Body of pancreas (tissue), 4 donors: Measurements from ENCODE around the gene SLC5A3.

Experiments used
- POLR2A ChIP-seq, 3 donors: fragments of 450-650 bp; IDR thresholded peaks; one replicate each; pipeline ENCODE4 v1.6.1; 2016; ENCODE audit warnings: antibody characterized with exemption in 3 of 3, mild to moderate bottlenecking in 2 of 3
- TF ChIP-seq, protein P1 (sequence below), 7 experiments: fragments of 450-650 bp in 4 of 7; fragments of 200-600 bp in 3 of 7; sonication (generic) in 3 of 7; IDR thresholded peaks; one replicate each; pipeline ENCODE4 v1.5.1; 2016 to 2019; ENCODE audit warnings: antibody characterized with exemption in 7 of 7

DNA sequence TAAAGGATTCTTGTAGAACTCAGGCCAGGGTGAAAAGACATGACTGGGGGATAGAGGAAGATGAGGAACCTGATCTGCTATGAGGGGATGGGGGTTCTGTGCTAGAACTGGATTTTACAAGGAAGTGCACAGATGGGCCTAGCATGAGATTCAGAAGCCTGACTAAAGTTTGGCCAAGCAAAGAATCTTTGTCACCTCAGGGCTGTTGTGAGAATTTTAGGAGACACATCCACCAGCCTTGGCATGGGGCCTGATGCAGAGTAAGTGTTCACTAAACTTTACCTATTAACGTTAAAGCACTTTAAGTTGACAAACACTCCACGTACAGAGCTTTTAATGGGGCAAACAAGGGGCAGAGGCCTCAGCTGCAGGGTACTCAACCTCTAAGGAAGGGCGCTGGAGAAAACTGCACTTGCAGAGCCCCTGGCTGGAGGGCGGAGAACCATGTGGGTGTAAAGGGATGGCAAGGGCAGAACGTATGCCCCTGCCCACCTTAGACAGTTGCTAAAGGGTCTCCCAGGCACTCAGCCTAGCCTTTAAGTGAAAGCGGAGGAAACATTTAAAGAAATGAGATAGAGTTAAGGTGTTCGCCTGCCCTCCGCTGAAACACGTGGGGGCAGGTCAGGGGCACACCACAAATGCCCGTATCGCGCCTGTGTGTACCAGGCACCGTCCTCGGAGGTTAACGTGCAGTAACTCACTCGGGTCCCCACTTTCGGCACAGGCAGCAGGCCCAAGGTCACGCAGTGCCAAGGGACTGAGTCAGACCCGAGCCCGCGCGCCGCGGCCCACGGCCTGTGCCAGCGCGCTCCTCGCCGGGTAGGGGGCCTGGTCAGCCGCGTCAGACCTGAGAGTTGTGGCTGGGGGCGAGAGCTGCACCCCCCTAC, 990 bp upstream of the SLC5A3 start:
- TF ChIP-seq, protein P1, sequence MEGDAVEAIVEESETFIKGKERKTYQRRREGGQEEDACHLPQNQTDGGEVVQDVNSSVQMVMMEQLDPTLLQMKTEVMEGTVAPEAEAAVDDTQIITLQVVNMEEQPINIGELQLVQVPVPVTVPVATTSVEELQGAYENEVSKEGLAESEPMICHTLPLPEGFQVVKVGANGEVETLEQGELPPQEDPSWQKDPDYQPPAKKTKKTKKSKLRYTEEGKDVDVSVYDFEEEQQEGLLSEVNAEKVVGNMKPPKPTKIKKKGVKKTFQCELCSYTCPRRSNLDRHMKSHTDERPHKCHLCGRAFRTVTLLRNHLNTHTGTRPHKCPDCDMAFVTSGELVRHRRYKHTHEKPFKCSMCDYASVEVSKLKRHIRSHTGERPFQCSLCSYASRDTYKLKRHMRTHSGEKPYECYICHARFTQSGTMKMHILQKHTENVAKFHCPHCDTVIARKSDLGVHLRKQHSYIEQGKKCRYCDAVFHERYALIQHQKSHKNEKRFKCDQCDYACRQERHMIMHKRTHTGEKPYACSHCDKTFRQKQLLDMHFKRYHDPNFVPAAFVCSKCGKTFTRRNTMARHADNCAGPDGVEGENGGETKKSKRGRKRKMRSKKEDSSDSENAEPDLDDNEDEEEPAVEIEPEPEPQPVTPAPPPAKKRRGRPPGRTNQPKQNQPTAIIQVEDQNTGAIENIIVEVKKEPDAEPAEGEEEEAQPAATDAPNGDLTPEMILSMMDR (IDR thresholded peaks at IDR 0.05), result no peak
- peak in 1 of 3 donors; percentile 26 for TF ChIP-seq POLR2A (IDR thresholded peaks at IDR 0.05)
